Measurements from ENCODE around the gene PRKCH.

GRCh38 chr14:61456720-61457119 is 135.3 kb downstream of the PRKCH start:
- TF ChIP-seq REST (IDR thresholded peaks at IDR 0.05; ENCODE audit: insufficient read depth in 1 of 2, low read depth in 2 of 2, low read length in 2 of 2) (no peak), POLR2AphosphoS5 (IDR thresholded peaks at IDR 0.05; ENCODE audit: low read depth, low read length) (no peak), TAF1 (IDR thresholded peaks at IDR 0.05; ENCODE audit: borderline replicate concordance, insufficient read depth, low read length) (no peak)
